OCI-LY1 (cell line): ENCODE data around the gene TXNIP.

ENCODE experiments used
- CTCF ChIP-seq: fragments of 200-600 bp; sonication (generic), shearing (Covaris generic); IDR thresholded peaks from 2 replicates; pipeline ENCODE4 v1.5.1; 2017; ENCODE audit warnings: mild to moderate bottlenecking, antibody characterized with exemption, low read length, moderate library complexity, mixed read lengths
- EZH2 ChIP-seq: fragments of 200-600 bp; sonication (generic), shearing (Covaris generic); IDR thresholded peaks from 2 replicates; pipeline ENCODE4 v1.8.0; 2017; ENCODE audit warnings: borderline replicate concordance, mixed run types, mild to moderate bottlenecking, antibody characterized with exemption, low read length, moderate library complexity, mixed read lengths

DNA sequence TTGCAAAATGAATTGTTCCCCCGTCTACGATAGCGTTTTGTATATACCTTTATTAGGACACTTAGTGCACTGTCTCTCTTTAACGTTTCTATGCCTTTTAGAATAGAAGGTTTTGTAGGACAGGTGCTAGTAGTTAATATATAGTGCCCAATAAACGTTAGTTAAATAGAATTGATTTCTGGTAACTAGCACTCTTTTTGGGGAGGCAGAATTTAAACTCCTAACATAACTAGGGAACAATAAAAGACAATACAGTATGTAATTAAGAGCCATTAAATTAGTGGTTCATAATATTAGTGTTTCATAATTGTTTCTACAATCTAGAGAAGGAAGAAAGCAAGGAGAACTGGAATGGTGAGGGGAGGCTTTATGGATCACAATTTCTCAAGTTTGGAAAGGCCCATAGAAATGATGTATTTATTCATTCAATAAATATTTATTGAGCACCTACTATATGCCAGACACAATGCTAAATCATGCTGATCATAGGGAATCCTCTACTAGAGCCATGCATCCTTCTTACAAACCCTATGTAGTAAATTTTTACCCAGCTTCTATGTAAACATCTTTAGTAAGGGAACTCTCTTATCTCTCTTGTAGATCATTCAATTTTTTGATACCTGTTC lies 31.1 kb downstream of the TXNIP start:
- no peak for TF ChIP-seq EZH2
- TF ChIP-seq CTCF: no peak
